COLO668 (cell line): ENCODE measurements around the gene MMD2.
"Not testable (repeated sequence)": the region's sequence is repeated elsewhere in the genome, so short reads cannot be mapped to it uniquely, and the experiment has no call there.

Experiments used
- DNase-seq: peaks from one replicate; lab custom pipeline; 2025; ENCODE audit not compliant: unreplicated experiment; lab: John Stamatoyannopoulos, UW

MMD2 gene, protein sequence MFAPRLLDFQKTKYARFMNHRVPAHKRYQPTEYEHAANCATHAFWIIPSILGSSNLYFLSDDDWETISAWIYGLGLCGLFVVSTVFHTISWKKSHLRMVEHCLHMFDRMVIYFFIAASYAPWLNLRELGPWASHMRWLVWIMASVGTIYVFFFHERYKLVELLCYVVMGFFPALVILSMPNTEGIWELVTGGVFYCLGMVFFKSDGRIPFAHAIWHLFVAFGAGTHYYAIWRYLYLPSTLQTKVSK

DNA sequence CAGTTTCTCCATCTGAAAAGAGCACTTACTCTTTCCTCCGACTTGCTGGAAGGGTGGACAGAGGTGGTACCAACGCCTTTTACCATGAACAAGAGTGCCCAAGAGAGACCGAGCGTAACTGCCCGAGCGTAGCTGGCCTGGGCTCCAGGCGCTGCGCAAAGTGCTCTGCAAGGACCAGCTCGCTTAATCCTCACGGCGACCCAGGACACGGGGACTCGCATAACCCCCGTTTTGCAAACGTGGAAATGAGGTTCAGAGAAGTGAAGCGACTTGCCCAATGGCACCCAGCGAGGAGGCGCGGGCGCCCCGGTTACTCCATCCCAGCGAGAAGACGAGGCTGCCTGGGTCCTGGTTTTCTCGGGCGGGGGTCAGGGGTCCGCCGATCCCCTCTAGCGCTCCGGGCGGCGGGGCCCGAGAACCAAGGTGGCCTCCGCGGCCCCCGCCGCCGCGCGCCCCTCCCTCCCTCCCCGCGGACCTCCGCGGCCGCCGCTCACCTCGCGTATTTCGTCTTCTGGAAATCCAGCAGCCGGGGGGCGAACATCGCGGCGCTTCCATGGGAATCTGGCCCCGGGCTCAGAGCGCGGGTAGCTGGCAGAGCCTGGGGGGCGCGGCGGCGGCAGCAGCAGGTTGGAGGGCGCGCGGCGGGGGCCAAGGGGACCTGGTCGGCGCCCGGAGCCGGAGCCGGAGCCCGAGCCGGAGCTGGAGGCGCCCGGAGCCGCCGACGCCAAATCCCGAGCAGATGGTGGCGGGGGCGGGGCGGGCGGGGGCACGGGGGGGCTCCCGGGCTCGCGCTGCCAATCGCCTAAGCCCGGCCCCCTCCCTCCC is at the start of gene MMD2:
Gene MMD2, minus strand, starts transcription at position 711 of the 825 bp plus-strand sequence. Its CDS starts 170 bp downstream, at position 541.
- peak; percentile 22 for DNase-seq

DNA sequence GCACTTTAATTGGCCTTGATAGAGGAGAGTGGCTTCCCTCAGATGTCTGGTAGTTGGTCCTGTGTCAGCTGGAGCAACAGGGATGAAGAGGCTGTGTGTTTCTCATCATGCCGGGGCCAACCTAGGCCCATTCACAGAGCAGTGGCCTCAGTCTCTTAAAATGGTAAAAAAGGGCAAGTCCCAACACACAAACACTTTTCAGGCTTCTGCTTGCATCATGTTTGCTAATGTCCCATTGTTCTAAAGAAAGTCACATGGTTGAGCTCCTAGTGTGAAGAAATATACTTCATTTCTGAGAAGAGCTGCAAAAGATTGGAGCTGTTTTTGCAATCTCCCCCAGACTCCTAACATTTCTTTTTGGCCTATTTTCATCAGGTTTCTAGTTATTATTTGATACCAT is 46.1 kb upstream of the MMD2 start:
- no peak for DNase-seq

DNA sequence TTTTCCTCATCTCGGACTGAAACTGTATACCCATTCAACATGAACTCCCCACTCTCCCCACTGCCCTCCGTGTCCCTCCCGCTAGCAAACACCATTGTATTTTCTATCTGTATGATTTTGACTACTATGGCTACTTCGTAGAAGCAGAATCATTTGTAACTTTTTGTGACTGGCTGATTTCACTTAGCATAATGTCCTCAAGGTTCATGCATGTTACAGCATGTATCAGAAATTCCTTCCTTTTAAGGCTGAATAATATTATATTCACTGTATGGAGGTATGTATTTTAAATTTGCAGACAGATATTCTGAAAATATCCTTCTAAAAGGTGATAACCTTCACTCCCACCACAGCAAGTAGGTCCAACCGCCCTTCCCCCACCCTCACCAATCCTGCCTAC is 42.9 kb upstream of the MMD2 start:
- DNase-seq: no peak

DNA sequence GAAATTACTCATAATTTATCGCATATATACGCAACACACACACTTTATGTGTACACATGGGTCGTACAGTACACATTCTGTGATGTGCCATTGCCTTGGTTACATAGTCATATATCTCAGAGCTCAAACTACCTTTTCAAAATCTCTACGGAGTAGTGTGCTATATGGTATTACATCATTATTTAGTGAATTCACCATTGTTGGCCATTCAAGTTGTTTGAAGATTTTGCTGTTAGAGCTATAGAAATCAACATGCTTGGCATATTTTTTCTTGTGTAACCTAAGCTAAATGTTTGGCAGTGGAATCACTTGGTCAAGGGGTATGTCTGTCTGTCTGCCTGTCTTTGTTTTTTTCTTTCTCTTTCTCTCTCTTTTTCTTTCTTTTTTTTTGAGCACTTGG is 42.0 kb upstream of the MMD2 start:
- no peak for DNase-seq

DNA sequence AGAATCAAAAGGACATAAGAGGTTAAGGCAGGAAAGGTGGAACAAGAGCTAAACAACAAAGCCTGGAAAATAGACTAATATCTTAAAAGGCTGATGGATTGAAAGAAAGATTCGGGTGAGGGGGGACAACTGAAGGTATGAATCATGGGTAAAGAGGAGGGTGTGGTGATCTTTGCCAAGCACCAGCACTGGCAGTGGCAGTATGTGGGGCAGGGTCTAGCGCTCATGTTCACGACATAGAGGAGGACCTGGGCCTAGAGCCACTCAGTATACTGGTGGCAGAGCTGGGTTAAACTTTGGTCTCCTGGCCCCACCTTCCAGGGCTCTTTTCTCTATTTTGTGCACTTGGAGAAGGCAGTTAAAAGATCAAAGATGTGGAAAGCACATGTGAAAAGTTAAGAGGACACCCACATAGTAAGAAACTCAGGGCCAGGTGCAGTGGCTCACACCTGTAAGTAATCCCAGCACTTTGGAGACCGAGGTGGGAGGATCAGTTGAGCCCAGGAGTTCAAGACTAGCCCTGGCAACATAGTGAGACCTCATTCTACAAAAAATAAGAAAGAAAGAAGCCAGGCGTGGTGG is 40.5 kb upstream of the MMD2 start:
- no peak for DNase-seq

DNA sequence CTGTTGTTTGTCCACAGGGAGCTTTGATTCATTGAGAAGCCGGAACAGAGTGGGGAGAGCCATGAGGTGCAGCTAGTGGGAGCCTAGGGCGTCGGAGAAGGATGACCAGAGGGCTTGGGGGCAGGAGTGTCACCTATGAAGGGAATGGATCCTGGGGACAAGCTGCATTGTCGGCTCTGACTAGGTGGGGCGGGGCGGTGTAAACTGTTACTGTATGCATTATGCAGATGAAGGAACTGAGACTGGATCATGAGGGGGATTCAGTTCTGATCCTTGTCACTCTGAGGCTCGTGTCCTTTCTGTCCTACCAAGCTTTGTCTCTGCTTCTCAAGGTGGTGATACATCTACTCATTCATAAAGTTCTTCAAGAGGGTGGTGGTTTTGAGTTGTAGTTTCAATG is 39.9 kb upstream of the MMD2 start:
- DNase-seq: no peak

DNA sequence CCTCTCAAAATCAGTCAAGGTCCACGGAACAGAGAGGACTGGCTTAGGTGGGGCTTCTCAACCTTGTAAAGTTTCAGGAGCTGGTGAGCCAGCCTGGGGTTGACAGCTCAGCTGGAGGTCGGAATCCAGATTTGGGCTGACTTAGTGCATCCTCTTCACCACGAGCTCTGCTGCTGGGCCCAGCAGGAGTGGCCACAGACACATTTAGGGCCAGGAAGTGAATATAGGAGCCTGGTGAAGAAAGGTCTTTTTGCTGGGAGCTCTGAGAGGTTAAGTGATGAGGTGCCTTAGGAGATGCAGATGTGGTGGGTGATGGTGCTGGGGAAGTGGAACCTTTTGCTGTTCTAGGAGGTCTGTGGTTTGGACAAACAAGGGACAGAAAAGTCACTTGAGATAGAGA is 39.3 kb upstream of the MMD2 start:
- no peak for DNase-seq

DNA sequence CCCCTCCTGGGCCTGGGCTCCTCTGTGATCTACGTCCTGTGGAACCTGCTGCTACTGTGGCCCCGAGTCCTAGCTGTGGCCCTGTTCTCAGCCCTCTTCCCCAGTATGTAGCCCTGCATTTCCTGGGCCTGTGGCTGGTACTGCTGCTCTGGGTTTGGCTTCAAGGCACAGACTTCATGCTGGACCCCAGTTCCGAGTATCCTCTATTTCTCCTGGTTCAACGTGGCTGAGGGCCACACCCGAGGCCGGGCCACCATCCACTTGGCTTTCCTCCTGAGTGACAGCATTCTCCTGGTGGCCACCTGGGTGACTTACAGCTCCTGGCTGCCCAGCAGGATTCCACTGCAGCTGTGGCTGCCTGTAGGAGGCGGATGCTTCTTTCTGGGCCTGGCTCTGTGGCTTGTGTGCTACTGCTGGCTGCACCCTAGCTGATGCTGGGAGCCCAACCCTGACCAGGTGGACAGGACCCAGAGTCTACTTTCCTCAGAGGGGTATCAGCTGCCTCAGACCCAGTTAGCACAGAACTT is 37.8 kb upstream of the MMD2 start:
- no peak for DNase-seq

DNA sequence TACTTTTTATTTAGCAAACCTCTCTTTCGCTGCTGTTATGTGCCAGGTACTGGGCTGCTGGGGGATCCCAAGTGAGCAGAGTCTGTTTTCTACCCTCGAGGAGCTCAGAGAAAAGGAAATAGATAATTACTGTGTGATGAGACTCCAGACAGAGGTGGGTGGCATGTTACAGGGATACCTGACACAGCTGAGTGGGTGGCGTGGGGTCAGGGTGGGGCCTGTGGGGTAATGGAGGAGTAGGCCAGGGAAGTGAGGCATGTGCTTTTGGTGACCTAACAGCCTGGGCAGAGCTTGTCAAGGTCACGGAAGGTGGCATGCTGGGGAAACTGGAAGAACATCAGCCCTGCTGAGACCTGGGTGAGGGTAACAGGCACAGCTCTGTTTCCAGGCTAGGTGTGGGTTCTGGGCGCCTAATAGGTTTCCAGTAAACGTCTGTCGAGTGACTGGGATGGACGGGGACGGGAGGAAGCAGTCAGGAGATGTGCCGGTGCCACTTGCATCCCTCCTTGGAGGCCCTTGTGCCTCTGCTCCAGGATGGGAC is 36.5 kb upstream of the MMD2 start:
- DNase-seq: no peak

DNA sequence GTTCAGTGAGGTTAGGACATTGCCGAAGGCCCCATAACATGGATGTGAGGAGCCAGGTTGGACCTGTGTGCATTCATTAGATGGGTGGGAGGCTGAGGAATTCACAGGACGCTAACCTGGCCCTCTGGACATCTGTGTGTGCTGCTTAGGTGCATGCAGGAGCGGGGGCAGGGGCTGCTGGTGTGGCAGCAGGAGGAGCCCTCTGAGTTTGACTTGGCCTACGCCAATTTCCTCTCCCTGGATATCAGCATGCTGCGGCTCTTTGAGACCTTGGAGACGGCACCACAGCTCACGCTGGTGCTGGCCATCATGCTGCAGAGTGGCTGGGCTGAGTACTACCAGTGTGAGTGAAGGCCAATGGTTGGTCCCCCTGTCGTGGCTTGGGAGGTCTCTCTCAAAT is 34.5 kb upstream of the MMD2 start:
- no peak for DNase-seq

DNA sequence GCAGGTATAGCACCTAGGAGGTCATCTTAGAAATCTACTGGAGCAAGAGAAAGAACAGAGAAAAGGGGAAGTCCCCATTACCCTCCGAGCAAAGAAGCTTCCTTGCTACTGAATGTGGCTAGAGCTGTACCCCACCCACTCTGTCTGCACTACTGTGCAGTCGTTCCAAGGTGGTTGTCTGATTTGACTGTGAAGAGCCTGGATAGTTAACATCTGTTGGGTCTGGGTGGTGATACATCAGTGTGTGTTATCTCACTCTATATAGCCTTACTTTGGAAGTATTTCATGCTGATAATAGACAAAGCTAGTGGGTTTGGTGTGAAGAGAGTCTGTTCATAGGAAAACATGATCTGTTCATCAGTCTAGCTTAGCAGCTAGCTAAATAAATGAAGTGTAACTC is 23.8 kb upstream of the MMD2 start:
- DNase-seq: not testable (repeated sequence)

DNA sequence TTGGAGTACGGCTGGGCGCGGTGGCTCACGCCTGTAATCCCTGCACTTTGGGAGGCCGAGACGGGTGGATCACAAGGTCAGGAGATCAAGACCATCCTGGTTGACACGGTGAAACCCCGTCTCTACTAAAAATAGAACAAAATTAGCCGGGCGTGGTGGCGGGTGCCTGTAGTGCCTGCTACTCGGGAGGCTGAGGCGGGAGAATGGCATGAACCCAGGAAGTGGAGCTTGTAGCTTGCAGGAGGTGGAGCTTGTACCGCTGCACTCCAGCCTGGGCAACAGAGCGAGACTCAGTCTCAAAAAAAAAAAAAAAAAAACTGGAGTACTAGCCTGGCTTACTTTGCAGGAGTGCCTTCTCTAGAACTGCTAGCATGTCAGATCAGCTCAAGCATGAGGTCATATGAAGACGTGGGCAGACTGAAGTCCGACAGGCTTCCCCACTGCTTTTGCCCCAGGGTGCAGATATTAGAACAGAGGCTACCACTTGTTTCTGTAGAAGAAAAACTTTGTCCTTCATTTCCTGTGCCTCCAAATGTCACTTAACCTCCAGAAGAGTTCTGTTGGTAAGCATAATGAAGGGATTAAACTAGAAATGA is 22.4 kb upstream of the MMD2 start:
- DNase-seq: not testable (repeated sequence)

DNA sequence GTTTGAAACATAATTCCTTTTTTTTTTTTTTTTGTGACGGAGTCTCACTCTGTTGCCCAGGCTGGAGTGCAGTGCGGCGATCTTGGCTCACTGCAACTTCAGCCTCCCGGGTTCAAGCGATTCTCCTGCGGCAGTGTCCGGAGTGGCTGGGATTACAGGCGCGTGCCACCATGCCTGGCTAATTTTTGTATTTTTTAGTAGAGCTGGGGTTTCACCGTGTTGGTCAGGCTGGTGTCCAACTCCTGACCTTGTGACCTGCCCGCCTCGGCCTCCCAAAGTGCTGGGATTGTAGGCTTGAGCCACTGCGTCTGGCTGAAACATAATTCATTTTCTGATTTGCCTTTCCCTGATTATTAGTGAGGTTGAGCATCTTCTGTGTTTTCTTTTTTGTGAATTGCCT is 16.6 kb upstream of the MMD2 start:
- DNase-seq: not testable (repeated sequence)

DNA sequence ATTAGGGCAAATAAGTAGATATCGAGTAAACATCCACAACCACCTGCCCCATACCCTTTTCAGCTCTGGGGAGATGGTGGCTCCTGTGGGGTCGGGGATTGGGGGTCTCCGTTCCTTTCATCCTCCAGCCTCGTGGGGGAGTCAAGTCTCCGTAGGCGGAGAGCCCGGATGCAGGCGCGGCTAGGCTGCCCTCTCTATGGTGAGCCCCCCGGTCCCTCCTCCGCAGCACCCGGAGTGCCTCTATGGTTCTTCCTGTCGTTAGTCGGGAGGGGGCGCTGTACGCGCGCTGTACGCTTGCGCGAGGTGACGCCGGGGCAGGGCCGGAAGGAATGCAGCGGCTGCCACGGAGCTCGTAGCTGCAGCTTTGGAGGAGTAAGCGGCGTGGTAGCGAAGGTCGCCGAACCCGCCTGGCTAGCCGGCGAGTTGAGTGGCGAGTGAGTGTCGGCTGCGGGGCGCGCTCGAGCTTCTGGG is 14.8 kb upstream of the MMD2 start:
- peak; percentile 97 for DNase-seq

DNA sequence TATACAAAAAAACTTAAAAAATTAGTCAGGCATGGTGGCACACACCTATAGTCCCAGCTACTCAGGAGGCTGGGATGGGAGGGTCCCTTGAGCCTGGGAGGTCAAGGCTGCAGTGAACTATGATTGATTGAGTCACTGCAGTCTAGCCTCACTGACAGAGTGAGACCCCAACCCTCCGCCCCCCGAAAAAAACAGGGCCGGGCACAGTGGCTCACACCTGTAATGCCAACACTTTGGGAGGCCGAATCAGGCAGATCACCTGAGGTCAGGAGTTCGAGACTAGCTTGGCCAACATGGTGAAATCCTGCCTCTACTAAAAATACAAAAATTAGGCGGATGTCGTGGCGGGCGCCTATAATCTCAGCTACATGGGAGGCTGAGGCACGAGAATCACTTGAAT is 13.5 kb upstream of the MMD2 start:
- DNase-seq: not testable (repeated sequence)

DNA sequence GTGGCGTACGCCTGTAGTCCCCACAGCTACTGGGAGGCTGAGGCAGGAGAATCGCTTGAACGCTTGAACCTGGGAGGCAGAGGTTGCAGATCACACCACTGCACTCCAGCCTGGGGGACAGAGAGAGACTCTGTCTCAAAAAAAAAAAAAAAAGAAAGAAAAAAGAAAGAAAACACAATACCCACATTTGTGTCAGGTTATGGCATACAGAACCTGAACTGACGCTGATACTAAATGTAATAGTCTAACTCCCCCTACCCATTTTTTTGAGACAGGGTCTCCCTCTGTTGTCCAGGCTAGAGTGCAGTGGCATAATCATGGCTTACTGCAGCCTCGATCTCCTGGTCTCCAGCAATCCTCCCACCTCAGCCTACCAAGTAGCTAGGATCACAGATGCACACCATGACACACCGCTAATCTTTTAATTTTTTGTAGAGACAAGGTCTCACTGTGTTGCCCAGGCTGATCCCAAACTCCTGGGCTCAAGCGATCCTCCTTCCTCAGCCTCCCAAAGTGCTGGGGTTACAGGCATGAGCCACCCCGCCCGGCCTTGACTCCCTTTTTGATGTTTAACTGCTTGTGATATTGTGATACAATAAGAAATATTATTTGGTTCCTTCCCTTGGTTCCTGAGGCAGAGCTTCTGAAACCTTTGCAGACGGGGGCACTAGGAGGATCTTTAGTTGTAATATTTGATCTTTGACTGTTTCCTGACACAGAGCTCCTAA is 6.5 kb upstream of the MMD2 start:
- no peak for DNase-seq

DNA sequence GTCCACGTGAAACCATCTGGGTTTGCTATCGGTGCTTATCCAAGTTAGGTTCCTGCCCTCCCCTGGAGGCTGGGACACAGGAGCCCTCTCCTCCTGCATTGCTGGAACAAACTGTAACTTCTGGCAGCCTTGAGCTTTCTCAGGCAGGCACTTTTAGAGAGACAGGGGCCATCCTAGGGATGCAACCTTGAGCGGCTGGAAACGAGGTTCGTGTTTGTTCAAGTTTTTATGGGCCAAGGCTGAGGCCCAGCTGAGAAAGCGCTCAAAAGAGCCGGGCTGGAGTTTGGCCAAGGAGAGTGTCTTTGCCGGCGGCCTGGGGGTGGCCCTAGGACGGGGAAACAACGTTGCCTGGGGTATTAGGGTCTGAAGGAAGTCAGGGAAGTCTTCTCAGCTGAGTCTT is 5.5 kb upstream of the MMD2 start:
- no peak for DNase-seq

DNA sequence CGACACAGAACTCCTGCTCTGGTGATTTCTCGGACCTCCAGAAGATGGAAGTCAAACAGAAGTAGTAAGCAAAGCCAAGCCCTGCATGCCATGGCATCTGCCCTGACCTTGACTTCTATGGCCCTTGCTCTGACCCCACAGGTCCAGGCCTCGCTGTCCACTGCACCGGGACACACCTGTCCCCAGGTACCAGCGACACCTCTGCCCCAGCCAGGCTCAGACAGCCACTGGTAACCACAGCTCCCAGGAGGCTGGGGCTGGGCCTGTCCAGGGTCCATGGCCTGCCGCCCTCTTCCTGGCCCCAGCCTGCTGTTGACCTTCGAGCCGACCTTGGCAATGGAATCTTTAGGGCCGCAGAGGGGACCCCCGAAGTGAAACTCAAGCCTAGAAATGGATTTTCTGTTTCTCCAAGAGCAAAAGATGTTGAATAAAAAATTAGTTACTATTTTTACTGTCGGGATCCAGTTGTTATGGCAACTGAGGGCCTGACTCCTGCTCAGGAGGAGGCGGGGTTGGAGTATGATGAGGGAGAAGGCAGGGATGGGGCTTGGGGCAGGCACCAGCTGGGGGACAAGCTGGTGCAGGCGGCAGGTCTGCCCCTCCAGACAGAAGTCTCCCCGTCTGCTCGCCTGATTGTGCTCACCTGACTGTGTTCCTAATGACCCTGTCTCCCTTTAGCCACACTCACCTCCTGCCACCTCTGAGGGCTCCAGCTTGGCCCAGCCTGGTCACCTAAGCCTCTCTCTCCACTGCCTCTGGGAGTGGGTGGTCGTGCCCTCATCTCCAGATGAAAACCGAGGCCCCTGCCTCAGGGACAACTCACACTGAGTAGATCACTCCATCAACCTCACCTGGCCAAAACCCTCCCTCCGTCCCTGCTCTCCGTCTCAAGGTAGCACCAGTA is 4.1 kb upstream of the MMD2 start:
- DNase-seq: no peak

DNA sequence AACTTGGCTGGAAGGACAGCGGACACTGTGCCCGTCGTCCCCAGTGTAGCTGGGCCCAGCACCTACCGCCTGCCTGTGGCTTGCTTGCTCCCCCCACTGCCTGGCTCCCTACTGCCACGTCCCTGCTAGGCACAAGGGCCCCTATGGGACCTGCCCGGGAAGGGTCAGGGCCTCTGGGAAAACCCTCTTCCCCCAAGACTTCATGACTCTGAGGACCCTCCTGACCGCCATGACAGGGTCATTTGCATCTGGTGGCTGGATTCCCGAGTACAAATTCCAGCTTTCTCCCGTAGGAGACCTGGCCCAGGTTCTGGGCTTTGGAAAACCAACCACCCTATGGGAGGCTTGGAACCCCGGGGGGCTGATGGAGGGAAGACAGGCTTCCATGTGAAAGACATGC is 1.4 kb upstream of the MMD2 start:
- DNase-seq: no peak

DNA sequence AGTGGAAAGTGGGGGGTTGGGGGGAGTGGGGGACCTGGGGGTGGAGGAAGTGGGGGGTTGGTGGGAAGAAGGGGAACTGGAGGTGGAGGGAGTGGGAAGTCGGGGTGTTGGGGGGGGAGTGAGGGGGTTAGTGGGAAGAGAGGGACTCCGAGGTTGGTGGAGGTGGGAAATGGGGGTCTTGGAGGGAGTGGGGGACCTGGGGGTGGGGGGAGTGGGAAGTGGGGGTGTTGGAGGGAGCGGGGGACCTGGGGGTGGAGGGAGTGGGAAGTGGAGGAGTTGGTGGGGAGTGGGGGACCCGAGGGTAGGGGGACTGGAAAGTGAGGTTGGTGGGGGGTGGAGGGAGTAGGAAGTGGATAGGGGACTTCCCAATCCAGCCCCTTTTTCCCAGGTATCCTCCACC is 906 bp upstream of the MMD2 start:
- no peak for DNase-seq
